Fibroblast of skin of left biceps (primary cell): ENCODE measurements around the gene PLLP.
"Not testable (repeated sequence)": the region's sequence is repeated elsewhere in the genome, so short reads cannot be mapped to it uniquely, and the experiment has no call there.

Experiments used
- DNase-seq, 2 experiments: peaks; one replicate each; pipeline ENCODE4 v3.0.0-alpha.2; 2013; ENCODE audit warnings: low read depth in 2 of 2

PLLP gene

DNA sequence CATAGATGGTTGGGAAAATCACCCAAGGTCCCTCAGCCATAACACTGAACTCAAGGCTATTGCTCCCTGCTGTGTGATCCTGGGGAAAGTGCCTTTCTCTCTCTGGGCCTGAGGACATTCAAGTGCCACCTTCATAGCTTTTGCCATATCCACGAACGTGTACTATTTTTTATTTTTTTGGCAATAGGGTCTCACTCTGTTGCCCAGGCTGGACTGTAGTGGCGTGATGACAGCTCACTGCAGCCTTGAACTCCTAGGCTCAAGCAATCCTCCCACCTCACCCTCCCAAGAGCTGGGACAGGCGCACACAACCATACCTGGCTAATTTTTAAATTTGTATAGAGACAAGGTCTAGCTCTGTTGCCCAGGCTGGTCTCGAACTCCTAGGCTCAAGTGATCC is 10.6 kb downstream of the PLLP start:
- DNase-seq, result no peak

- DNase-seq, result no peak
These were observed 11.1 kb downstream of the PLLP start for GRCh38 chr16:57273359-57273758.

DNA sequence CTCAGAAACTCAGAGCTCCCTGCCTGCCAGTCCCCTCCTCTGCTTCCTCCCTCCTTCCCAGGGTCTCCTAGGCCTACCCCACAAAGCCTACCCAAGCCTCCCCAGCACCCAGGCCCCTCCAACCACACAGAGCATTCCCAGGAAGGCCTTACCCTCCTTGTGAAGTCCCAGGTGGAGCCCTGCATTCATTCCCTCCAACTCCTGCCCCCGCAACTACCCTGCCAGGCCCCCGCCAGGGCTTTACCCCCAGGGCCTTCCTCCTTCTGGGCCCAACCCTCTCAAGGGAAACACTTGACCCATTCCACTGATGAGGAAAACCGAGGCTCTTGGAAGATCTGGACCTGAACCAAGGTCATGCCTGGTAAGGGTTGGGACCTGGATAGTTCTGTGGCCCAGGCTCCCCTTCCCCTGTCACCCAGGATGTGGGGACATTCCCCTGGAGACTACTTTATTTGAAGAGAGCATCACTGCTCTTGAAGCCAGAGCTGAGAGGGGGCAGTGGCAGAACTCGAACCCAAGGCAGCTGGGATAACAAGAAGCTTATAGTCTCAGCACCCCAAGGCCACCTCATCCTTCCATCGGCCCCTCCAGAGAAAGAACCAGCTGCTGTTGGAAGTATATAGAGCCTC is 12.5 kb downstream of the PLLP start:
- no peak for DNase-seq

DNA sequence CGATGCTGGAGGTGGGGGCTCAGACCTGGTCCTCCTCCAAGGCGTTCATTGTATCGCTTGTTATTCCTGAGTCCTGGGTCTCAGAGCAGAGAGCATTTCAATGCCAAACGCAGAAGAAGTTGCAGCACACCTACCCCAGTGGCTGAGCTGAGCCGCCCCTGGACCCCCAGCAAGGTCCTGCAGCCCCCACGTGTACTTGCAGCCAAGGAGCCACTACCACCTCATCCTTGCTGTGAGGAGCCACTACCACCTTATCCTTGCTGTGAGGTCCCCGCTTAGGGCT is 13.5 kb downstream of the PLLP start:
- DNase-seq, result no peak

DNA sequence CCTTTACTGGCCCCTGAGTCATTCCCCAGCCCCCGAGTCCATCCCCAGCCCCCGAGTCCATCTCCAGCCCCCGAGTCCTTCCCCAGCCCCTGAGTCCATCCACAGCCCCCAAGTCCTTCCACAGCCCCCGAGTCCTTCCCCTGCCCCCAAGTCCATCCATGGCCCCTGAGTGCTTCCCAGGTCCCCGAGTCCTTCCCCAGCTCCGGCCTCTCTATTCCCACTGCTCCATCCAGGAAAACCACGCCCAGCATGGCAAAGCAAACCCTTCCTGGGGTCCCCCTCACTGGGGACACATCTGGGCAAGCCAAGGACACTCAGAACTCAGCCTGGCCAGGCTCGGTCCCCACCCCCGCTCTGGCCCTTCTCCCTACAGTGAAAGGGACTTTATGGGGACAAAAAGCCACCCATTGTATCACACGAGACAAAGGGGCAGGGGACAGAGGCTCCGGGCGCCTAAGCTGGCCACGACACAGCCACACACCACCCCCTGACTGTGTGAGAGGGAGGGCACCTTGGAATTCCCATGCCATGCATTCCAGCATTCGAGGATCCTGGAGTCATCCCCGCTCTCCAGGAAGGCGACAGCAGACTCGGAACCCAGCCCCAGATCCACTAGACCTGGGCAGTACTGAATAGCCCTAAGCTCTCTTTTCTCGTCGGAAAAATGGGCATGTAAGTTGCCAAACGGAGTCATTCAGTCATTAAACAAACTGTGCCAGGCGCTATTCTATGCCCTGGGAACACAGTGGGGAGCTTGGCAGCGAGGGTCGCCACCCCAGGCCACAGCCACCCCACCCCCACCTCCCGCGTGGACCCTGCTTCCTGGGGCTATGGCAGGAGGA is 14.0 kb downstream of the PLLP start:
- no peak for DNase-seq

DNA sequence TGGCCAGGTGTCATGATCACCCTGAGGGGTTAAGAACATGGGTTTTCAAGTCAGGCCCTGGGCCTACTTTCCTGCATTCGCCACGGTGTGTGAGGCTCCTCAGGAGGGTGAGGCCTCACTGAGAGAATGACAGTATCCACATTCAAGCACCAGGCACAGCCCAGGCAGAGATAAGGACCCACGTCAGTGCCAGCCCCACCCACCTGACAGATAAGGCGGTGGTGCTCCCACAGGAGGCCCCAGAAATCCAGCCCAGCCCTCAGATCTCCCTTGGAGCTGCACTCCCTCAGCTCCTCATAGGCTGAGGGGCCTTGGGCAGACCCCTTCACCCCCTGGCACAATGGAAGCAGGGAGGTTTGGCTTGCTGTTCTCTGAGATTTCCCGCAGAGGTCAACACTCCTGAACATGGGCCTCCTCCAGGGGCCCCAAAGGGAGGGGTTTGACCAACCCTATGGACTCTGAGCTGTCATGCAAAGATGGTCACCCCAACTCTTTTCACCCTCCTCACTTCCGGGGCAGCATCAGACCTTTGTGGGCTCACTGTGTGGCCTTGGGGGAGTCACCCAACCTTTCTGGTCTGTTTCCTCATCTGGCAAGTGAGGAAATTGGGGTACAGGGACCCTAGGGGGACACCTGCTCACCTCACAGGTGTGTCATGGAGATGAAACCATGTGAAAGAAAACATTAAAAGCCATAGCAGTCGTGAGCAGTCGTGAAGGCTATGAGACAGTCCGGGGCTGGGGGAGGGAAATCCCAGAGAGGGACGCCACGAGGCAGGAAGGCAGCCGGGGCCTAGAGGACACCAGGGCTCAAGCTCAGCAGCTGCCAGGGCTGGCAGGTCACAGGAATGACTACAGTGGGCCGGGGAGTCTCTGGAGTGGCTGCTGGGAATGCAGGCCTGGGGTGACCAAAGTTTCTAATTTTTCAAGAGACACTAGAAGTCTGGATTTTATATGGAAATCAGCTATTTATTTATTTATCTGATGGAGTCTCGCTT is 15.4 kb downstream of the PLLP start:
- no peak for DNase-seq

DNA sequence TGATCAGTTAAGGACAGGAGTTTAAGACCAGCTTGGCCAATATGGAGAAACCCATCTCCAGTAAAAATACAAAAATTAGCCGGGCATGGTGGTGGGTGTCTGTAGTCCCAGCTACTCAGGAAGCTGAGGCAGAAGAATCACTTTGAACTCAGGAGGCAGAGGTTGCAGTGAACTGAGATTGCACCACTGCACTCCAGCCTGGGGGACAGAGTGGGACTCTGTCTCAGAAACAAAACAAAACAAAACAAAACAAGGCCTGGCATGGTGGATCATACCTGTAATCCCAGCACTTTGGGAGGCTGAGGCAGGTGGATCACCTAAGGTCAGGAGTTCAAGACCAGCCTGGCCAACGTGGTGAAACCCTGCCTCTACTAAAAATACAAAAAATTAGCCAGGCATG is 17.1 kb downstream of the PLLP start:
- not testable (repeated sequence) for DNase-seq

- DNase-seq, result no peak
These were observed 17.8 kb downstream of the PLLP start for GRCh38 chr16:57266531-57267260.

- no peak for DNase-seq
These were observed 18.5 kb downstream of the PLLP start for GRCh38 chr16:57265850-57266530.

DNA sequence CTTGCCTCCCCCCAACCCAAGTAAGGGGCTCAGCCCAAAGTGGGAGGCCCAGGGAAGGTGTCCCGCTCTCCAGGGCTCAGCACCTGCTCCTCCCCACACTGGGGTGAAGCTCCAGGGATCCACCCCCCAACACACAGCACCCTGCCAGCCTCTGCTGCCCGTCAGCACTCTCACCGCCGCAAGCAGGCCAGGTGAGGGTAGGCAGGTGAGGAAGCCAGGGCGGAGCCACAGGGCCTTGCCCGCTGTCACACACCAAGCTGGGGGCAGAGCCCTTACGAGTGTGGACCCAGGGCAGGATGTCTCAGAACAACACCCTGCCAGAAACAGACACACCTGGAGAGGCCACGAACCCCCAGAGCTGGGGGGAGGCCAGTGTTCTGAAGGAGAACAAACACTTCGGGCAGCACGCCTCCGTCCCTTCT is 19.5 kb downstream of the PLLP start:
- no peak for DNase-seq

DNA sequence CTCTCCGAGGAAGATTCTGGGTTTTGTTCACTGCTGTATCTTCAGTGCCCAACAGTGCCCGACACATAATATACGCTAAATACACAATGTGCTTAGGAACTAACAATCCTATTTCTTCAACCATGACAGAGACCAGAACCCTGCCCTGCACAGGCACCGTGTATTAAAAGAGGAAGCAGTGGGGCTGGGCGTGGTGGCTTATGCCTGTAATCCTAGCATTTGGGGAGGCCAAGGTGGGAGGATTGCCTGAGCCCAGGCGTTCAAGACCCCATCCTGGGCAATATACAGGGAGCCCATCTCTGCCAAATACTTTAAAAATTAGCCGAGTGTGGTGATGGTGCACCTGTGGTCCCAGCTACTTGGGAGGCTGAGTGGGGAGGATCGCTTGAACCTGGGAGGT is 20.1 kb downstream of the PLLP start:
- no peak for DNase-seq

GRCh38 chr16:57263541-57264351 is 20.7 kb downstream of the PLLP start:
- no peak for DNase-seq

DNA sequence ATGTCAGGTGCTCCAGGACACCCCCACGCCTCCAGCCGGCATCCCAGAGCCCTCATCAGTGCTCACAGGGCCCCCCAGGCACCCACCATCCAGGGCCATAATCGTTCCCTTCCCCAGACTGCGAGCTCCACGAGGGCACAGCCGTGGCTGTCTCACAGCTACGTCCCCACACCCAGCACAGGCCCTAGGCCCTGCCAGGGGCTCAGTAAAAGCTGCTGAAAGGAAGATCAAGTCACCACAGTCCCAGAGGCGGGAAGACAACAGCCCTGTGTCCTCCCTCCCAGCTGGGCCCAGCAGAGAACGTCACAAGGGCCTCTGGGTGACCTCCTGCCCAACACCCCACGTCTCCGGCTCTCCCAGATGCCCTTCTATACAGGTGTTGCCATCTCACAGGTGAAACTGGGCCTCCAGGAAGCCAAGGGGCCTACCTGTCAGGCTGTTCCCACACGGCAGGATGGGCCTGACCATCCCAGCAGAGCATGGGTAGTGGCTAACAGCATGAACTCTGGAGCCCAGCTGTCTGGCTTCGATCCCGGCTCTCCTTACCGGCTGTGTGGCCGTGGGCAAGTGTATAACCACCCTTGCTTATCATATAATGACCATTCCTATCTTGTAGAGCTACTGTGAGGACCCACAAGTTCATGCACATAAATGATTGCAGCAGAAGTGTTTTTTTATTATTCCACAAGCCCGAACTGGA is 21.5 kb downstream of the PLLP start:
- no peak for DNase-seq

- DNase-seq, result no peak
These were observed 22.7 kb downstream of the PLLP start for GRCh38 chr16:57261806-57262205.

DNA sequence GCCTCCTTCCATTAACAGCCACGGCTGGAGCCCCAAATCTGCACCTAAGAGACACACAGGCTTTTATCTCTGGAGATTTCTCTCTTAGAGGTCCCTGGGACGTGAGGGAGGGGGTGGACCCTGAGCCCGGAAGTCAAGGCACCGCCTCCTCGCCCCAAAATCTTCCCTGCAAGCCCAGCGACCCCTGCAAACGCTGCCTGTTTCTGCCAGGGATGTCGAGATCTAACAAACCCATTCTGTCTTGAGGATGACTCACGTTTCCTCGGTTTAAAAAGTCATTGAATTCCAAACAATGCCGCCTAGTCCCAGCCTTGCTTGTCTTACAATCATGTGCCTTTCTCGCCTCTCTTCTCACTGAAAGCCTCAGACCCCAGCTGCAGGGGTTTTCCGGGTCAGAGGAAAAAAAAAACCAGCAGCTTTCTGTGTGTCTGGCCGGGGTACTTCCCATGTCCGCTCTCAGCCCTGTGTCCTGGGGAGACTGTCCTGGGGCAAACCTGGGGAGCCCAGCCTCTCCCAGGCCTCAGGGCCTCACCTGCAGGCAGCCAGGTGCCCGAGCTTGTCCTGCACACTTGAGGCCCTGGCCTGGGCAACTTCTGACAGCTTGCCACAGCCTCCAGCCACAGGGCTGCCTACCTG is 24.1 kb downstream of the PLLP start:
- DNase-seq, result peak in 1 of 2 experiments; percentile 7

- no peak for DNase-seq
These were observed 25.5 kb downstream of the PLLP start for GRCh38 chr16:57258910-57259475.

- DNase-seq, result no peak
These were observed 26.1 kb downstream of the PLLP start for GRCh38 chr16:57258226-57258909.

GRCh38 chr16:57257455-57258070 is 26.9 kb downstream of the PLLP start:
- no peak for DNase-seq
